Spinal cord (tissue), 10 donors: ENCODE data around the gene MRPS27. TPM values are rescaled to one million over a fixed set of nuclear protein-coding genes. Genes with fewer than 3 reads are reported as not detected.

Experiments
- DNase-seq, 6 donors: peaks; one replicate each; pipeline versions ENCODE4 v3.0.0 to v3.0.0-alpha.2; 2013 to 2015; ENCODE audit warnings: low spot score in 6 of 6, low read depth in 4 of 6
- H3K27ac ChIP-seq: one replicate; pipeline ENCODE4 v1.5.1; 2013; ENCODE audit warnings: low read depth, low read length, control low read depth
- H3K27me3 ChIP-seq: one replicate; pipeline ENCODE4 v1.6.1; 2013; ENCODE audit warnings: low read length; ENCODE audit not compliant: control insufficient read depth, insufficient read depth
- H3K36me3 ChIP-seq: one replicate; pipeline ENCODE4 v1.6.1; 2013; ENCODE audit warnings: low read length; ENCODE audit not compliant: control insufficient read depth, insufficient read depth
- H3K4me1 ChIP-seq: one replicate; pipeline ENCODE4 v1.6.1; 2013; ENCODE audit warnings: low read length; ENCODE audit not compliant: control insufficient read depth, insufficient read depth
- H3K4me3 ChIP-seq: one replicate; pipeline ENCODE4 v1.5.1; 2013; ENCODE audit warnings: low read depth, low read length, control low read depth
- H3K9me3 ChIP-seq: one replicate; pipeline ENCODE4 v1.6.1; 2013; ENCODE audit warnings: low read length; ENCODE audit not compliant: control insufficient read depth, insufficient read depth
- WGBS: methylation state at CpG from one replicate; pipeline ENCODE4 v1.1.5; 2013; ENCODE audit warnings: missing lambda C conversion rate; ENCODE audit not compliant: insufficient coverage; 5-methylcytosine and 5-hydroxymethylcytosine counted together
- long read RNA-seq, 4 donors: transcript quantifications; one replicate each; lab custom pipeline, GENCODE V29; 2026
- polyA plus RNA-seq, 2 donors: library from polyadenylated mRNA; unstranded; fragments of 120-200 nt; gene quantifications; one replicate each; pipeline ENCODE4 v1.2.1, GENCODE V29; 2013; ENCODE audit not compliant: insufficient read length in 2 of 2
- total RNA-seq, 2 donors: library from RNA; depleted of rRNA in 1 of 2; stranded (reverse); fragments of 120-200 nt in 1 of 2; fragments of >200 nt in 1 of 2; gene quantifications; one replicate each; pipeline versions ENCODE4 v1.2.3 to v1.2.4, GENCODE V29; 2013 to 2014
- donor health status: healthy.

Gene MRPS27
- total RNA-seq (10 to 100 TPM; 53.1 to 58.8 TPM), polyA plus RNA-seq (10 to 100 TPM; 49.4 to 50.6 TPM)
- long read RNA-seq, donor 1, transcript MRPS27-201 (11 exons, 2,785 nt) = major isoform, 9 of 11 reads
- long read RNA-seq, donor 1, partial matches to known transcripts = 0 of 11 reads
- long read RNA-seq, donor 1, other reads (novel, unspliced or antisense) = 0 of 11 reads
- long read RNA-seq, donor 2, partial matches to known transcripts = 0 of 4 reads
- long read RNA-seq, donor 2, other reads (novel, unspliced or antisense) = 0 of 4 reads
- long read RNA-seq, donor 3, transcript MRPS27-201 (11 exons, 2,785 nt) = major isoform, 14 of 89 reads
- long read RNA-seq, donor 3, partial matches to known transcripts = 68 of 89 reads
- long read RNA-seq, donor 3, other reads (novel, unspliced or antisense) = 6 of 89 reads
- long read RNA-seq, donor 4, transcript MRPS27-201 (11 exons, 2,785 nt) = major isoform, 10 of 21 reads
- long read RNA-seq, donor 4, partial matches to known transcripts = 10 of 21 reads
- long read RNA-seq, donor 4, other reads (novel, unspliced or antisense) = 0 of 21 reads

DNA sequence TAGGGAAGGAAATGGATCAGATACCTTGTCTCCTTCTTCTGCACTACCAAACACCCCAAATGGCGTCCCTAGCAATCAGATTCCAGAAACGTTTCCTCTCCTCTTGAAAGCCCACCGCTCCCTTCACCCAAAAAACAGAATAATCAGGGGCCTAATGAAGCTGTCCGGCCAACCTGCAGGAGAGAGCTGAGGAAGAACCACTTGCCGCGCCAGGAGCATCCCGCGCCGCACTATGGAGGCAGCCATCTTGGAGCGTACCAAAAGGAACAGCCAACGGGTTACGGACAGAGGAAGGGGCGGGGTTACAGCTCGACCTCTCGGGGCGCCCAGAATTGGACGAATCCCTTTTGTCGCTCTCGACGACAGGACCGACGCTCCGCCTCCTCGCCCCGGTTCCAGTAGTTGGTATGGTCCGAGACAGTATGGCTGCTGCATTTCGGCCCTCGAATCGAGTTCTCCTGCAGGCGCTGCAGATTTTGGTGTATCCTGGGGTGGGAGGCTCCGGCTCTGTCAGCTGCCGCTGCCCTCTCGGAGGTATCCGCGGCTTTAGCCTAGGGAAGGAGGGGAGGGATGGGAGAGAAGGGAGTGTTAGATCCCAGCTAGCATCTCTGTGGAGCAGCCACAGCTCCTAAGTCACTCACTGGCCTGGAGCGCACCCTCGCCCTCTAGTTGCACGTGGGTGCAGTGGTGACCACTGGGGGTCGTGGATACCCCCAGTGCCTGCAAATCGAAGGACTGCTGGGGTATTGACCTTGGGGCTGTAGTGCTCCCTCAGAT lies at the start of gene MRPS27, which contains the start of gene PTCD2:
Gene MRPS27 (minus strand): TSS at position 265 of the 777 bp plus-strand sequence. CDS start 19 bp downstream, at position 246.
Gene PTCD2 (plus strand): TSS at position 398 of the 777 bp plus-strand sequence. CDS start 10 bp downstream, at position 408.
- no peaks in the 10 kb centered on the region for H3K9me3 ChIP-seq
- WGBS = 0% methylated on average over 40 of the region's 40 CpGs
- DNase-seq = peak; percentile 90 to 100 (median 96)

DNA sequence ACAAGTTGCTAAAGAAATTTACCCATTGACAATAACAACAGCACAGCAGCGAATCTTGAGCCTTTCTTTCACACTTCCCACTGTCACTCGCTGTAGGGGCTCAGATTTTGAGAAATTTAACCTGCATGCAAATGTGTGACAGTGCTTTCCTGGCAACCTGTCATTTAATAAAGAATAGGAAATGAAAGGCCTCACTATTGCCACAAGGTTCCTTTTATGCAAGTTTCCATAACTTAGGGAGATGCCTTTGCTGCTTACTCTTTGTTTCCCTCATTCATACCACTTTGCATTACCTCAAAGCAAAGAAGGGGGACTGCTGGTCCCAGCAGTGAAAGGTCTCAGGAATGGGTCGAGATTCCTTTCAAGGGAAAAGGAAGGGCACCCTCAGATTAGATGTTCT lies 49.7 kb upstream of the MRPS27 start:
- no peaks in the 10 kb centered on the region for H3K27me3 ChIP-seq
- no peaks in the 10 kb centered on the region for H3K36me3 ChIP-seq
- H3K4me1 ChIP-seq = peaks cover 4% of the 10 kb centered on the region
- no peak overlapping the region for H3K27ac ChIP-seq
- WGBS = 56% methylated on average over 3 of the region's 3 CpGs
- no peak overlapping the region for H3K4me3 ChIP-seq
- DNase-seq = no peak
- no peaks in the 10 kb centered on the region for H3K9me3 ChIP-seq

More for the DNA sequence above, at the start of gene MRPS27, which contains the start of gene PTCD2:
- no peaks in the 10 kb centered on the region for H3K27me3 ChIP-seq
- H3K4me1 ChIP-seq = peaks cover 6% of the 10 kb centered on the region
- H3K36me3 ChIP-seq = peaks cover 11% of the 10 kb centered on the region
- peak within 1 kb of the TSS; percentile 95 for H3K27ac ChIP-seq
- H3K4me3 ChIP-seq = peak within 1 kb of the TSS; percentile 90

DNA sequence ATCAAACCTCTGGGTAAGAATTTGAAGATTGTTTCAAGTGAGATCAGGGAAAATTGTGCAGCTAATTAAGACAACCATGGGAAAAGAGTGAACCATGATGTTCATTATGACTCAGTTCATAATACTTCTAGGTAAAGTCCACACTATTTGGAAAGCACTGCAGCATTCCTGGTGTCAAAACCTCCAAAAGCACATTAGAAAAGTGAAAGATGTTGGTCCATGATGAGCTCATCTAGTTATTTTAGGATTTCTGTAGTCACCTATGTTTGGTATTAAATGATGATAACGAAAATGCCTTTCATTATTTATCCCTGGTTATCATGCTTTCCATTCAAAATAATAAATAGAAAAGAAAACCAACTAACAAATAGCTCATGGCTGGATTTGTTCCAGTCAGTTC lies 49.3 kb upstream of the MRPS27 start:
- Histone ChIP-seq H3K4me1 (peaks cover 4% of the 10 kb centered on the region), H3K4me3 (no peak overlapping the region), H3K36me3 (no peaks in the 10 kb centered on the region), H3K9me3 (no peaks in the 10 kb centered on the region), H3K27me3 (no peaks in the 10 kb centered on the region), H3K27ac (no peak overlapping the region)
- WGBS = no CpG with 5 or more reads among the region's 1 CpG
- no peak for DNase-seq

DNA sequence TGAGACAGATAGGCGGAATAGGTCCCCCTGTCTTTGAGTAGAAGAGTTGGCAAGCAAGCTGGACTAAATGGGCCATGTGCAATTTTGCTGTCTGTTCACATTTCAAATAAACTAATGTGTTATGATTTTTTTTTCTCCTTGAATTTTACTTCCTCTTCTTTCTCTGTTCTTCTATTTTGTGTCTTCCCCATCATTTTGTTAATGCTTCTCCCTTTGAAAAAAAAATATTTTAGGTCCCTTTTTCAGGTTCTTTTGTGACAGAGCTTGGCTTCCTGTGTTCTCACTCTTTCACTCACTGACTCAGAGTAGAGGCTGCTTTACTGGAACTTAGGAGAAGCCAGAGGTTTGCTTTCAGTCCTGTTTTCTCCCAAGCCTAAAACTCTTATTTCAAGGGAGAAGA lies 48.2 kb upstream of the MRPS27 start:
- Histone ChIP-seq H3K27ac (no peak overlapping the region), H3K27me3 (no peaks in the 10 kb centered on the region), H3K9me3 (no peaks in the 10 kb centered on the region), H3K4me3 (no peak overlapping the region), H3K36me3 (no peaks in the 10 kb centered on the region), H3K4me1 (peaks cover 4% of the 10 kb centered on the region)
- DNase-seq = no peak
- no CpG with 5 or more reads among the region's 1 CpG for WGBS

DNA sequence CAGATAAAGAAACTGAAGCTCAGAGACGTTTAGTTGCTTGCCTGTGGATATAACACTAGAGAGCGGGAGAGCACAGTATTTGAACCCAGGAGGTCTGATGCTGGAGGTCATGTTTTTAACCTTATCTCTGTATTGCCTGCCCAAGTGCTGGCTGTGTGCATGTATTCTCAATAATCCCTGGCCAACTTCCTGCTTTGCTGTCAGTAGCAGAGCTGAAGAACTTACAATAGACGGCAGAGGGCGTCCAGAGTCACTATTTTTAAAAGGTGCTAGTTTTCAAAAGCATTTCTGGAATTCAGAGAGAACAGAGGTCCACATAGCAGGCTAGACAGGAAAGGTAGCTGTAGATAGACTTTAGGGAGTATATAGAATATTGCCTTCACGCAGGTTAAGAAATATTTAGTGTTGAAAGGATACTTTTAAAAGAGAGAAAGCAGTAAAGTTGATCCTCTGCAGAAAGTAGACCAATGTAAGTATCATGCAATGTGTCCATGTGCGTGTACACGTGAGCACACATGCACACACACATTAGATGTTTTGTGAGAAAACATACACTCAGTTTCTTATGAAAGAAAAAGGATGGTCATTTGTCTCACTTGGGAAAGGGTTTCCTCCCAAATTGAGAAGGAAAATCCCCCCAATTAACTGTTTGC lies 46.4 kb upstream of the MRPS27 start:
- H3K4me1 ChIP-seq = peaks cover 4% of the 10 kb centered on the region

DNA sequence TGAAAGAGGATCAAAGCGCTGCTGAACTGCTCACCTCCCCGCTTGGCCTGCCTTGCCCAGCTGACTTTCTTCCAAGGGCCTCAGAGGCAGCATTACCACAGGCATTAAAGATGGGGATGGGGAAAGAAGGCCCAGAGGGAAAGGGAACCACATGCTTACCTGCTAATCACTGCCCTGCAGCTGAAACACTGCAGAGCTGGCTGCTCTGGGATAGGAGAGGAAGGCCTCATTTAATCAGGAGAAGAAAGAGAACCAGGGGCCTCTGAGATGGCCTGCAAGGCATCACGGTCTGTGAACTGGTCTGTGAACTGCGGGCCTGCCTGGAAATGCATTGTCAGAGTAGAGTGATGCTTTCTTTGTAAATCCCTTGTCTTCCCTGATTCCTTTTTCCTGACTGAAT lies 44.9 kb upstream of the MRPS27 start:
- Histone ChIP-seq H3K9me3 (no peaks in the 10 kb centered on the region), H3K4me3 (no peak overlapping the region), H3K27ac (no peak overlapping the region), H3K36me3 (no peaks in the 10 kb centered on the region), H3K4me1 (peaks cover 4% of the 10 kb centered on the region), H3K27me3 (no peaks in the 10 kb centered on the region)
- DNase-seq = no peak
- 85% methylated on average over 4 of the region's 4 CpGs for WGBS

More for the DNA sequence above, 46.4 kb upstream of the MRPS27 start:
- DNase-seq = peak in 5 of 6 donors; percentile 45 to 95 (median 65)
- H3K27ac ChIP-seq = no peak overlapping the region
- H3K27me3 ChIP-seq = no peaks in the 10 kb centered on the region
- no peaks in the 10 kb centered on the region for H3K36me3 ChIP-seq
- WGBS = 37% methylated on average over 3 of the region's 7 CpGs
- no peaks in the 10 kb centered on the region for H3K9me3 ChIP-seq
- H3K4me3 ChIP-seq = no peak overlapping the region

DNA sequence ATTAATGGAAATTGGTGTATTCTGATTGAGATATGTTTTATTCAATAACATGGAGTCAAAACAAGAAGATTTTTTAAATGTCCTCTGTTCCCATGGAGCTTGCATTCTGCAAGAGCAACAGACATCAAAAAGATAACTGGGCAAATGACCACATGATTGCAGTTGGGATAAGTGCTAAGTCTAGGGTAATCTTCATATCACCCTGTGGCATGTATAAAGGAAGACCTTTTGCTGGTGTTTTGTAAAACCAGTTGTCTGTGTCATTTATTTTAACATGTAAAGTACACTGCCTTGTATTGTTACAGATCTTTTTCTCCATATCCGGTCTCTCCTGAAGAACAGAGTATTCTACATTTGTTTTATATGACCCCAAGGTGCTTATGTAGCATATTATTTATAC lies 44.1 kb upstream of the MRPS27 start:
- no peak overlapping the region for H3K27ac ChIP-seq
- no peaks in the 10 kb centered on the region for H3K9me3 ChIP-seq
- H3K27me3 ChIP-seq = no peaks in the 10 kb centered on the region
- no peak overlapping the region for H3K4me3 ChIP-seq
- WGBS = no CpG with 5 or more reads among the region's 1 CpG
- H3K36me3 ChIP-seq = no peaks in the 10 kb centered on the region
- H3K4me1 ChIP-seq = peaks cover 4% of the 10 kb centered on the region
- DNase-seq = no peak

DNA sequence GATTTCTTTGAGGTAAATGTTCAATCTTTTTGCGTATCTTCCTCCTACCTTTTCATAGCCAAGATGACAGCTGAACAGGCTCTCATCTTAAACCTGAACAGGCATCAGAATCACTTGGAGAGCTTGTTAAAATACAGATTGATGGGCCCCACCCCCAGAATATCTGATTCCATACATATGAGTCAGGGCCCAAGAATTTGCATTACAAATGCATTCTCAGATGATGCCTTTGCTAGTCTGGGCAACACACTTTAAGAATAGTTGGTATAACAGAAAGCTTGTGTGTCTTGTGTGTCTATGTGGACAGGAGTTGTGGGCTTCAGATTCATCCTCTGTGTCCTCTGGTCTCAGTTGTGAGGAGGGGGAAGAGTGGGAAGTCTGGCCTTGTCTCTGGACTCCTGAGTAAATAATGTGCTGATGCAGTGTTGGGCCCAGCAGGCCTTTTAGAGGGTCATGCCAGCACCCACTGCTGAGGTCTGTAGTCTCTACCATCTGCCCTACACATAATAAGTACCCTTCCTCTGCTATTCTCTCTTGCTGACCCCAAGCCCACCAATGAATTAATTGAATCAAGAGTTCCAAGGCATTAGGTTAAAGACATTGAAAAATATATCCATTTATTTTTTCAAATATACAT lies 43.2 kb upstream of the MRPS27 start:
- H3K4me1 ChIP-seq = peaks cover 4% of the 10 kb centered on the region
- no peak overlapping the region for H3K27ac ChIP-seq
- DNase-seq = no peak
- WGBS = no CpG with 5 or more reads among the region's 1 CpG
- H3K27me3 ChIP-seq = no peaks in the 10 kb centered on the region
- H3K36me3 ChIP-seq = peaks cover under 1% of the 10 kb centered on the region
- no peak overlapping the region for H3K4me3 ChIP-seq
- no peaks in the 10 kb centered on the region for H3K9me3 ChIP-seq

DNA sequence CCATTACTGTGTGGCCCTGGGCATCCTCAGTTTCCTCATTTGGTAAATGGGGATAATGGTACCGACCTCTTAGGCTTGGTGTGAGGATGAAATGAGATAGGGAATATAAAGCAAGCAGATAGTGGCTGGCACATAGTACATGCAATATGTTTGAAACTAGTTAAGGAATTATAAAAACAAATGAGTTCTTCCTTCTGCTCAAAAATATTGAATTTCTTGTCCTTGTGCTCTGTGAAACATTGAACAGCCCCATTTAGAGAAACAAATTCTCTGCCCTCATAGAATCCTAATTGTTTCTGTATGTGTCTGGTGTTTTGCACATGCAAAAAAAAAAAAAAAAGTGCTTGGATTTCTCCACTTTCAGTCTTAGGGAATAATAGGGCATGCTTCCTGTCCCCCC lies 39.8 kb upstream of the MRPS27 start:
- no peaks in the 10 kb centered on the region for H3K9me3 ChIP-seq
- H3K4me1 ChIP-seq = peaks cover 3% of the 10 kb centered on the region
- DNase-seq = peak in 1 of 6 donors; percentile 61
- no peak overlapping the region for H3K27ac ChIP-seq
- 100% methylated on average over 1 of the region's 1 CpG for WGBS
- no peak overlapping the region for H3K4me3 ChIP-seq
- H3K27me3 ChIP-seq = no peaks in the 10 kb centered on the region
- peaks cover 2% of the 10 kb centered on the region for H3K36me3 ChIP-seq
